Right cardiac atrium (tissue), 5 donors: Measurements from ENCODE around the gene TIMM23. TPM values are rescaled to one million over a fixed set of nuclear protein-coding genes. Genes with fewer than 3 reads are reported as not detected.
"Not testable (repeated sequence)": the region's sequence is repeated elsewhere in the genome, so short reads cannot be mapped to it uniquely, and the experiment has no call there.

Experiments used
- ATAC-seq, 2 donors: fragments of 200-7000 bp; cut with Tn5 transposase; one replicate each; pipeline versions ENCODE4 v1.8.0 to v1.9.1; 2020; ENCODE audit warnings: moderate library complexity in 2 of 2, mild to moderate bottlenecking in 1 of 2
- DNase-seq, 3 donors: peaks; one replicate each; pipeline ENCODE4 v3.0.0-alpha.2; 2020
- H3K27ac ChIP-seq: one replicate; pipeline ENCODE4 v1.5.1; 2013; ENCODE audit warnings: mild to moderate bottlenecking, low read length, control low read depth, moderate library complexity
- H3K27me3 ChIP-seq: one replicate; pipeline ENCODE4 v1.6.1; 2013; ENCODE audit not compliant: control insufficient read depth, insufficient read depth
- H3K4me1 ChIP-seq: one replicate; pipeline ENCODE4 v1.6.1; 2013; ENCODE audit warnings: low read length; ENCODE audit not compliant: control insufficient read depth, insufficient read depth
- H3K4me3 ChIP-seq: one replicate; pipeline ENCODE4 v1.5.1; 2013; ENCODE audit warnings: low read length, control low read depth
- H3K9me3 ChIP-seq: one replicate; pipeline ENCODE4 v1.6.1; 2013; ENCODE audit warnings: low read length; ENCODE audit not compliant: control insufficient read depth
- WGBS: extraction: QIAGEN DNeasy Blood & Tissue Kit; methylation state at CpG from one replicate; pipeline ENCODE4 v1.1.7; 2013; 5-methylcytosine and 5-hydroxymethylcytosine counted together
- intact Hi-C, 4 donors: fragments of 100-400 bp; cut with DNase I; formaldehyde crosslinking; loops; one replicate each; pipeline versions ENCODE4 v1.11.0 to v1.14.0; 2022 to 2023
- polyA plus RNA-seq: library from polyadenylated mRNA; stranded (reverse); fragments of 200-250 nt; gene quantifications from one replicate; pipeline ENCODE4 v1.2.3, GENCODE V29; 2013
- total RNA-seq, 4 donors: library from RNA; stranded (reverse); fragmentation: NEBNext Ultra II Directional; extraction: Animal tissue kit (Norgen Biotek cat#: 25700); gene quantifications; one replicate each; pipeline ENCODE4 v1.2.1, GENCODE V29; 2021
- donor health status: healthy with polysubstance abuse.
- donor health status: DM: no; HTN: yes; CAD: no.
- donor health status: DM: no; HTN: no; CAD: no.
- donor health status: DM: no; HTN: yes; CAD: no; lungs with severe emphysema.
- donor health status: DM: yes; HTN: yes; CAD: no.

The TIMM23 gene
- total and polyA plus RNA-seq, 5 donors, result 61.2 to 117 (median 69.3) TPM

GRCh38 chr10:45956634-45957033 lies 15.7 kb upstream of the TIMM23 start:
- DNase-seq, intact Hi-C loops, H3K4me3 ChIP-seq, H3K9me3 ChIP-seq, H3K27me3 ChIP-seq, ATAC-seq, H3K4me1 ChIP-seq, H3K27ac ChIP-seq: not testable (repeated sequence)
- 58% methylated on average over 5 of the region's 6 CpGs for WGBS

GRCh38 chr10:45957928-45958327 lies 14.4 kb upstream of the TIMM23 start:
- not testable (repeated sequence) for H3K4me1 ChIP-seq, ATAC-seq
- WGBS, result 95% methylated on average over 6 of the region's 6 CpGs

GRCh38 chr10:45962686-45963452 lies 9.4 kb upstream of the TIMM23 start:
- intact Hi-C loops, H3K4me1 ChIP-seq, H3K27ac ChIP-seq, DNase-seq, H3K4me3 ChIP-seq, H3K9me3 ChIP-seq, ATAC-seq, H3K27me3 ChIP-seq: not testable (repeated sequence)
- WGBS, result 75% methylated on average over 6 of the region's 6 CpGs

More at GRCh38 chr10:45957928-45958327, 14.4 kb upstream of the TIMM23 start:
- H3K9me3 ChIP-seq, H3K27ac ChIP-seq, DNase-seq, H3K4me3 ChIP-seq, H3K27me3 ChIP-seq, intact Hi-C loops: not testable (repeated sequence)

GRCh38 chr10:45971019-45971418 lies 1.3 kb upstream of the TIMM23 start:
- ATAC-seq, H3K27me3 ChIP-seq, intact Hi-C loops, H3K9me3 ChIP-seq, H3K27ac ChIP-seq, H3K4me3 ChIP-seq, H3K4me1 ChIP-seq, DNase-seq: not testable (repeated sequence)
- WGBS, result 48% methylated on average over 14 of the region's 14 CpGs

GRCh38 chr10:45971742-45972105 lies 565 bp upstream of the TIMM23 start:
- H3K27ac ChIP-seq, intact Hi-C loops, H3K4me1 ChIP-seq, H3K9me3 ChIP-seq, H3K27me3 ChIP-seq: not testable (repeated sequence)
- DNase-seq (peak in 1 of 3 donors; percentile 43), ATAC-seq (peak; percentile 55 to 58)
- WGBS, result under 1% methylated on average over 25 of the region's 25 CpGs
- H3K4me3 ChIP-seq, result peak overlapping the region; percentile 68

GRCh38 chr10:45972813-45973169 lies 502 bp downstream of the TIMM23 start:
- Histone ChIP-seq H3K4me3 (peak overlapping the region; percentile 68), H3K27ac (peak overlapping the region; percentile 83)
- ATAC-seq, result peak; percentile 11 to 16
- intact Hi-C loops, H3K27me3 ChIP-seq, H3K9me3 ChIP-seq, DNase-seq, H3K4me1 ChIP-seq: not testable (repeated sequence)
- WGBS, result 0% methylated on average over 10 of the region's 10 CpGs

- H3K27ac ChIP-seq, H3K9me3 ChIP-seq, intact Hi-C loops, ATAC-seq, H3K4me3 ChIP-seq, DNase-seq, H3K27me3 ChIP-seq, H3K4me1 ChIP-seq: not testable (repeated sequence)
- 51% methylated on average over 3 of the region's 3 CpGs for WGBS
Measured at GRCh38 chr10:45974041-45974440, 1.8 kb downstream of the TIMM23 start.

- H3K27me3 ChIP-seq, intact Hi-C loops, H3K9me3 ChIP-seq, H3K27ac ChIP-seq, ATAC-seq, DNase-seq, H3K4me1 ChIP-seq, H3K4me3 ChIP-seq: not testable (repeated sequence)
- WGBS, result 94% methylated on average over 1 of the region's 2 CpGs
Measured at GRCh38 chr10:45978554-45978953, 6.3 kb downstream of the TIMM23 start.

GRCh38 chr10:45981367-45981766 lies 9.1 kb downstream of the TIMM23 start:
- H3K9me3 ChIP-seq, DNase-seq, H3K27ac ChIP-seq, ATAC-seq, intact Hi-C loops, H3K4me3 ChIP-seq, H3K4me1 ChIP-seq, H3K27me3 ChIP-seq: not testable (repeated sequence)
- 37% methylated on average over 1 of the region's 1 CpG for WGBS

- 70% methylated on average over 5 of the region's 6 CpGs for WGBS
- H3K4me3 ChIP-seq, H3K4me1 ChIP-seq, intact Hi-C loops, H3K27me3 ChIP-seq, DNase-seq, H3K9me3 ChIP-seq, H3K27ac ChIP-seq: not testable (repeated sequence)
- peak; percentile 46 to 50 for ATAC-seq
Measured at GRCh38 chr10:45983538-45984186, 11.4 kb downstream of the TIMM23 start.

- 84% methylated on average over 2 of the region's 2 CpGs for WGBS
- H3K27ac ChIP-seq, DNase-seq, H3K9me3 ChIP-seq, intact Hi-C loops, ATAC-seq, H3K4me1 ChIP-seq, H3K4me3 ChIP-seq, H3K27me3 ChIP-seq: not testable (repeated sequence)
Measured at GRCh38 chr10:45984473-45984872, 12.2 kb downstream of the TIMM23 start.
